Thyroid gland (tissue), 4 donors: Measurements from ENCODE around the gene MTFP1.

Experiments
- CTCF ChIP-seq, 6 experiments: fragments of 200-600 bp in 3 of 6; fragments of 450-650 bp in 3 of 6; sonication (generic) in 3 of 6; IDR thresholded peaks; one replicate each; pipeline ENCODE4 v1.5.1; 2016 to 2019; ENCODE audit warnings: antibody characterized with exemption in 6 of 6, mild to moderate bottlenecking in 2 of 6, inconsistent platforms in 1 of 6, moderate library complexity in 1 of 6
- POLR2A ChIP-seq, 2 donors: fragments of 450-650 bp; IDR thresholded peaks; one replicate each; pipeline ENCODE4 v1.6.1; 2017; ENCODE audit warnings: antibody characterized with exemption in 2 of 2, mild to moderate bottlenecking in 2 of 2, moderate library complexity in 1 of 2

GRCh38 chr22:30433773-30434172 lies 8.2 kb downstream of the MTFP1 start:
- TF ChIP-seq CTCF (IDR thresholded peaks at IDR 0.05) (no peak), POLR2A (IDR thresholded peaks at IDR 0.05) (no peak)
